HS-27A (cell line): ENCODE measurements around the gene MRTFB.

ENCODE experiments used
- DNase-seq: peaks from one replicate; pipeline ENCODE4 v3.0.0-alpha.2; 2012; ENCODE audit warnings: low read depth, missing footprints

The MRTFB gene

GRCh38 chr16:14131774-14132695 is 60.9 kb downstream of the MRTFB start:
- DNase-seq, result no peak

- no peak for DNase-seq
Observed at GRCh38 chr16:14132696-14133048, 61.6 kb downstream of the MRTFB start.

- DNase-seq, result no peak
Observed at GRCh38 chr16:14133907-14134306, 62.8 kb downstream of the MRTFB start.

- no peak for DNase-seq
Observed at GRCh38 chr16:14135704-14136103, 64.6 kb downstream of the MRTFB start.

GRCh38 chr16:14139872-14140271 is 68.8 kb downstream of the MRTFB start:
- no peak for DNase-seq

- DNase-seq, result no peak
Observed at GRCh38 chr16:14140923-14141322, 69.8 kb downstream of the MRTFB start.

- no peak for DNase-seq
Observed at GRCh38 chr16:14146445-14146844, 75.3 kb downstream of the MRTFB start.

GRCh38 chr16:14148016-14148415 is 76.9 kb downstream of the MRTFB start:
- DNase-seq, result no peak

GRCh38 chr16:14148569-14148968 is 77.5 kb downstream of the MRTFB start:
- DNase-seq, result no peak

GRCh38 chr16:14150796-14151195 is 79.7 kb downstream of the MRTFB start:
- DNase-seq, result no peak

GRCh38 chr16:14151256-14152030 is 80.3 kb downstream of the MRTFB start:
- peak; percentile 5 for DNase-seq

GRCh38 chr16:14155572-14156190 is 84.6 kb downstream of the MRTFB start:
- no peak for DNase-seq

GRCh38 chr16:14164916-14165662 is 94.0 kb downstream of the MRTFB start:
- no peak for DNase-seq

- no peak for DNase-seq
Observed at GRCh38 chr16:14168146-14168545, 97.0 kb downstream of the MRTFB start.

- DNase-seq, result no peak
Observed at GRCh38 chr16:14172200-14172809, 101.2 kb downstream of the MRTFB start.

- no peak for DNase-seq
Observed at GRCh38 chr16:14175086-14175485, 104.0 kb downstream of the MRTFB start.

- no peak for DNase-seq
Observed at GRCh38 chr16:14177704-14178103, 106.6 kb downstream of the MRTFB start.

- no peak for DNase-seq
Observed at GRCh38 chr16:14179116-14179515, 108.0 kb downstream of the MRTFB start.

- DNase-seq, result no peak
Observed at GRCh38 chr16:14180481-14180944, 109.4 kb downstream of the MRTFB start.

- DNase-seq, result no peak
Observed at GRCh38 chr16:14181371-14182050, 110.4 kb downstream of the MRTFB start.

GRCh38 chr16:14182999-14183398 is 111.9 kb downstream of the MRTFB start:
- DNase-seq, result no peak
